ENCODE measurements around the gene CYTIP. TPM values are rescaled to one million over a fixed set of nuclear protein-coding genes. Genes with fewer than 3 reads are reported as not detected.

The CYTIP gene
- total RNA-seq, 3 donors from 2014 or later (not counting 1 experiment from before 2014, with no cell fraction given): 276 to 363 (median 357) TPM

GRCh38 chr2:157447741-157448140 lies 3.9 kb upstream of the CYTIP start:
- DNase-seq (no peak), ATAC-seq (no peak)
- Histone ChIP-seq H3K4me1 (ENCODE audit: control insufficient read depth, insufficient read depth, low read length) (peaks cover 8% of the 10 kb centered on the region), H3K4me3 (ENCODE audit: low read length) (no peak overlapping the region), H3K9me3 (ENCODE audit: control insufficient read depth, insufficient read depth, low read length) (no peaks in the 10 kb centered on the region), H3K36me3 (ENCODE audit: control insufficient read depth, insufficient read depth, low read length) (no peaks in the 10 kb centered on the region), H3K27ac (ENCODE audit: low read length) (no peak overlapping the region), H3K27me3 (ENCODE audit: control insufficient read depth, insufficient read depth, low read length) (no peaks in the 10 kb centered on the region)
- Mint-ChIP-seq H3K9me3 (no peaks in the 10 kb centered on the region), H3K27me3 (ENCODE audit: low read depth in 2 of 2) (no peaks in the 10 kb centered on the region), H3K4me1 (peaks cover 45 to 50% of the 10 kb centered on the region in 2 donors), H3K36me3 (peaks cover 11% of the 10 kb centered on the region), H3K27ac (peak overlapping the region; percentile 52 to 68), H3K4me3 (no peak overlapping the region)
- intact Hi-C loops (cut with micrococcal nuclease): no loop called here
- no CpG with 5 or more reads among the region's 1 CpG for WGBS (ENCODE audit: insufficient coverage)
- TF ChIP-seq CTCF (IDR thresholded peaks at IDR 0.05): no peak

- Histone ChIP-seq H3K27ac (ENCODE audit: low read length) (no peak overlapping the region), H3K4me1 (ENCODE audit: control insufficient read depth, insufficient read depth, low read length) (peaks cover 8% of the 10 kb centered on the region), H3K27me3 (ENCODE audit: control insufficient read depth, insufficient read depth, low read length) (no peaks in the 10 kb centered on the region), H3K4me3 (ENCODE audit: low read length) (no peak overlapping the region), H3K36me3 (ENCODE audit: control insufficient read depth, insufficient read depth, low read length) (no peaks in the 10 kb centered on the region), H3K9me3 (ENCODE audit: control insufficient read depth, insufficient read depth, low read length) (no peaks in the 10 kb centered on the region)
- no peak for TF ChIP-seq CTCF (IDR thresholded peaks at IDR 0.05)
- WGBS (ENCODE audit: insufficient coverage): 67% methylated on average over 1 of the region's 1 CpG
- peak in 1 of 3 donors; percentile 32 for ATAC-seq
- DNase-seq: no peak
- Mint-ChIP-seq H3K9me3 (no peaks in the 10 kb centered on the region), H3K27me3 (ENCODE audit: low read depth in 2 of 2) (no peaks in the 10 kb centered on the region), H3K27ac (peak overlapping the region; percentile 52 to 68), H3K4me1 (peaks cover 46 to 47% of the 10 kb centered on the region in 2 donors), H3K4me3 (no peak overlapping the region), H3K36me3 (peaks cover 18% of the 10 kb centered on the region)
- intact Hi-C loops (cut with micrococcal nuclease): no loop called here
These were observed 3.1 kb upstream of the CYTIP start for GRCh38 chr2:157447031-157447430.

GRCh38 chr2:157444641-157445040 lies 752 bp upstream of the CYTIP start:
- H3K36me3 Mint-ChIP-seq: peaks cover 23% of the 10 kb centered on the region
- Histone ChIP-seq H3K27ac (ENCODE audit: low read length) (peak overlapping the region; percentile 93), H3K36me3 (ENCODE audit: control insufficient read depth, insufficient read depth, low read length) (peaks cover 13% of the 10 kb centered on the region), H3K27me3 (ENCODE audit: control insufficient read depth, insufficient read depth, low read length) (no peaks in the 10 kb centered on the region), H3K4me1 (ENCODE audit: control insufficient read depth, insufficient read depth, low read length) (peaks cover 17% of the 10 kb centered on the region), H3K4me3 (ENCODE audit: low read length) (peak overlapping the region; percentile 93), H3K9me3 (ENCODE audit: control insufficient read depth, insufficient read depth, low read length) (no peaks in the 10 kb centered on the region)
- ATAC-seq: no peak
- H3K9me3 Mint-ChIP-seq: no peaks in the 10 kb centered on the region
- peak in 1 of 2 donors; percentile 49 for DNase-seq
- TF ChIP-seq CTCF (IDR thresholded peaks at IDR 0.05): no peak
- H3K4me3 Mint-ChIP-seq: peak overlapping the region; percentile 90
- intact Hi-C loops (cut with micrococcal nuclease): loop anchor here (5.0 kb wide), 2 partner anchors 42 to 117 kb away; partner anchors contain the start of gene ERMN
- H3K27me3 Mint-ChIP-seq (ENCODE audit: low read depth in 2 of 2): no peaks in the 10 kb centered on the region
- peaks cover 69 to 71% of the 10 kb centered on the region in 2 donors for H3K4me1 Mint-ChIP-seq
- peak overlapping the region; percentile 92 to 94 for H3K27ac Mint-ChIP-seq
- 37% methylated on average over 3 of the region's 3 CpGs for WGBS (ENCODE audit: insufficient coverage)

- ATAC-seq: no peak
These were observed 799 bp downstream of the CYTIP start for GRCh38 chr2:157443090-157443489.

More at GRCh38 chr2:157443090-157443489, 799 bp downstream of the CYTIP start:
- peaks cover 21% of the 10 kb centered on the region for H3K4me1 ChIP-seq (ENCODE audit: control insufficient read depth, insufficient read depth, low read length)
- H3K4me3 ChIP-seq (ENCODE audit: low read length): peak overlapping the region; percentile 93
- intact Hi-C loops (cut with micrococcal nuclease): loop anchor here (2.0 to 5.0 kb wide), 3 partner anchors 26 to 116 kb away; partner anchors contain the start of gene ERMN
- peak overlapping the region; percentile 92 to 94 for H3K27ac Mint-ChIP-seq
- no peaks in the 10 kb centered on the region for H3K27me3 ChIP-seq (ENCODE audit: control insufficient read depth, insufficient read depth, low read length)
- H3K4me3 Mint-ChIP-seq: peak overlapping the region; percentile 90
- H3K4me1 Mint-ChIP-seq: peaks cover 73 to 84% of the 10 kb centered on the region in 2 donors
- TF ChIP-seq CTCF (IDR thresholded peaks at IDR 0.05): no peak
- H3K36me3 Mint-ChIP-seq: peaks cover 23% of the 10 kb centered on the region
- DNase-seq: no peak
- no peaks in the 10 kb centered on the region for H3K9me3 ChIP-seq (ENCODE audit: control insufficient read depth, insufficient read depth, low read length)
- peaks cover 18% of the 10 kb centered on the region for H3K36me3 ChIP-seq (ENCODE audit: control insufficient read depth, insufficient read depth, low read length)
- no peaks in the 10 kb centered on the region for H3K9me3 Mint-ChIP-seq
- peak overlapping the region; percentile 93 for H3K27ac ChIP-seq (ENCODE audit: low read length)
- H3K27me3 Mint-ChIP-seq (ENCODE audit: low read depth in 2 of 2): no peaks in the 10 kb centered on the region

Data from natural killer cell (primary cell).